ENCODE data around the gene GATAD2A.

GATAD2A gene

DNA sequence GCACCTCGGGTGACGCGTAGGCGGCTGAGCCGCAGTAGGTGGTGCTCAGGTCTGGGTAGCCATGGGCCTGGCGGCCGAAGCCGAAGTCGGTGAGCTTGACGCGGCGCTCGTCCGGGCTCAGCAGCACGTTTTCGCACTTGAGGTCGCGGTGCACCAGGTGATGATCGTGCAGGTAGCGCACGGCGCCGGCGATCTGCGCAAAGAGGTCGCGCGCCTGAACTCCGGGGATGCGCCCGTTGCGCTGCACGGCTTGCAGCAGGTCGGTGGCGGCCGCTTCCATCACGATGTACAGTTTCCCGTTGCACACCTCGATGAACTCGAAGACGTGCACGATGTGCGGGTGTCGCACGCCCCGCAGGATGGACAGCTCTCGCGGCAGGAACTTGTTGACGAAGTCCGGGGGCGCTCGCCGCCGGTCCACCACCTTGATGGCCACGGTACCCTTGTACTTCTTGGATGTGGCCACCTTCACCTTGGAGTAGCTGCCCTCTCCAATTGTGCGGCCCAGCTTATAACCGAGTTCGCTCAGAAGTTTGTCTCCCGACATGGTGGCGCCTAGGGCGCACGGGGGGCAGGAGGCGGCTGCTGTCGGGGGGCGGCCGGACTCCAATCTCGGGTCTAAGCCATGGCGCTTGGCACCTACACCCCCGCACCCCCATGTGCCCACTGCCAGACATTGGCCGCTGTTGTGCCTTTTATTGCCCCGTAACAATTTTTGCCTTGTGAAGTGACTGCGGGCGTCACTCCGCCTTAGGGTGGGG, 109.6 kb downstream of the GATAD2A start, which contains the start of gene TSSK6:
Gene TSSK6 (minus strand): TSS at position 668 of the 761 bp plus-strand sequence. CDS start 121 bp downstream, at position 547.
- no peak for DNase-seq

DNA sequence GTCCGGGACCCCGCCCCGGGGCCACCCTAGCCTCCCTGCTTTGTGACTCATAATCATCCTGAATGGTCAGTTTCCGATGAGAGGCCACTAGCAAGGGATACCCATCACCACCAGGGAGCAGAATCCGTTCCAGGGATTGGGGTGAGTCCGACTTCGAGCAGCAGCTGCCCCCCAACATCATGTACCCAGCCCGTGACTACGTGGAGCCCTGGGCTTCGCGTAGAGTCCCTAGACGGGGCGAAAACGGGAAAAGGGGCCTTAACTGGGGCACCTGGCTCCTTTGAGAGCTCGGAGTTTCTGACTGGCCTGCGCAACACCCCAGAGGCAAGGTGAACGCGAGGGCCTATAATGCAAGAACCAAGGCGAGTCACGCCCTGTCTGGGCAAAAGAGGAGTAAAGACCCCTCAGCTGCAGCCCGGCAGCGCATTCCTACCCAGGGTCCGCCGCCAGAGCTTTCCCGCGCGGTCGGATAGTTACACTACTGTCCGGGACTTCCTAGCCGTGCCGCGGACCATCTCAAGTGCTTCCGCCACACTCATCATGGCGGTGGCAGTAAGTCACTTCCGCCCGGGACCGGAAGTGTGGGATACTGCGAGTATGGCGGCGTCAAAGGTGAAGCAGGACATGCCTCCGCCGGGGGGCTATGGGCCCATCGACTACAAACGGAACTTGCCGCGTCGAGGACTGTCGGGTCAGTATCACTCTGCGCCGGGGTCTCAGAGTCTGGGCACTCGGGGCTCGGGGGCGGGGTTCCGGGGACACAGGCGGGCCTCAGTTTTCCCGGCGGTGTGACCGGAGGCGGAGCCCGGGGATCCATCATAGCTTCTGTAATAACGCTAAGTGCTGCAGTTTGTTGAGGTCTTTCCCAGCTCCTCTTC, 110.4 kb downstream of the GATAD2A start, which contains the start of gene NDUFA13:
Gene NDUFA13 (plus strand): TSS at position 584 of the 878 bp plus-strand sequence. CDS start 14 bp downstream, at position 598.
- DNase-seq: peak; percentile 92

DNA sequence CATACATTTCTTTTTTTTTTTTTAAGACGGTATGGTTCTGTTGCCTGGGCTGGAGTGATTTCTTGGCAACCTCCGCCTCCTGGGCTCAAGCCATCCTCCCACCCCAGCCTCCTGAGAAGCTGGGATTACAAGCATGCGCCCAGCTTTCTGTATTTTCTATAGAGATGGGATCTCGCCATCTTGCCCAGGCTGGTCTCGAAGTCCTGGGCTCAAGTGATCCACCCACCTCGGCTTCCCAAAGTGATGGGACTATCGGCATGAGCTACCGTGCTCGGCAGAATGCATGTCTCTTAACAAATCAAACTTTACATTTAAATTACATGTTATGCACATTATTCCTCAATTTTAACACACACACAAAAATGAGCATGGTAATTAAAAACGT, 111.8 kb downstream of the GATAD2A start:
- no peak for DNase-seq

DNA sequence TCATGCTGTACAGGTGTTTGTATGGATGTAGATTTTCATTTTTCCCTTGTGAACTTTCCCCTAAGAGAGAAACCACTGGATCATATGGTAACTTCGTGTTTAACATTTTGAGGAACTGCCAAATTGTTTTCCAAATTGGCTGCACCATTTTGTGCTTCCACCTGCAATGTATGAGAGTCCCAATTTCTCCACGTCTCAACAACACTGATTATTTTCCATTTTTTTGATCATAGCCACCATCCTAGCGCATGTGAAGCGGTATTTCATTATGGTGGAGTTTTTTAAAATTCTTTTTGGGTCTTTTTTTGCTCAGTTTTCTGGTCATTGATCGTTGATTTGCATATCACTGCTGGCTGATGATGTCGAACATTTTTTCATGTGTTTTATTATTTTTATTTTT, 115.5 kb downstream of the GATAD2A start:
- DNase-seq: no peak

DNA sequence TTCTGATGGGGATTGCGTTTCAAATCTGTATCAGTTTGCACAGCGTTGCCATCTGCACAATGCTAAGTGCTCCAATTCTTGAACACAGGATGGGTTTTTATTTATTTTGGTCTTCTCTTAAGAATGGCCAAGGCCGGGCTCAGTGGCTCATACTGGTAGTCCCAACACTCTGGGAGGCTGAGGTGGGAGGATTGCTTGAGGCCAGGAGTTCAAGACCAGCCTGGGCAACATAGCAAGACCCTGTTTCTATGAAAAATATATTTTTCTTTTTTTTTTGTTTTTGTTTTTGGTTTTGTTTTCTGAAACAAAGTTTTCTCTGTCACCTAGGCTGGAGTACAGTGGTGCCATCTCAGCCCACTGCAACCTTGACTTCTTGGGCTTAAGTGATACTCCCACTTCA, 117.7 kb downstream of the GATAD2A start:
- no peak for DNase-seq

DNA sequence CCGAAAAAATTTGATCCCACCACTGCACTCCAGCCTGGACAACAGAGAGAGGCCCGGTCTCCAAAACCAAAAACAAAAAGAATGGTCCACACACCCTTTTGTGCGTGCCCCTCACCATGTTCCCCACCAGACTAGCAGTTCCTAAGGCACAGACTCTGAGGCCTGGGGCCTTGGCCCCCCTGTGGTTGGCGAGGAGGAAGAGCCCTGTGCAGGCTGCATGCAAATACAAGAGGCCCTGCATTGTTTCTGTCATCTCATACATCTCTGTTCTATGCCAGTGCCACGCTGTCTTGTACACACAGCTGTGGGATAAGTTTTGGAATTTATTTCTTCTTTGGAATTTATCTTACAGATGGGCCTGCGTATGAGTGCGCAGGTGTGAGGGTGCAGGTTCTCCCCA, 118.6 kb downstream of the GATAD2A start:
- no peak for DNase-seq

DNA sequence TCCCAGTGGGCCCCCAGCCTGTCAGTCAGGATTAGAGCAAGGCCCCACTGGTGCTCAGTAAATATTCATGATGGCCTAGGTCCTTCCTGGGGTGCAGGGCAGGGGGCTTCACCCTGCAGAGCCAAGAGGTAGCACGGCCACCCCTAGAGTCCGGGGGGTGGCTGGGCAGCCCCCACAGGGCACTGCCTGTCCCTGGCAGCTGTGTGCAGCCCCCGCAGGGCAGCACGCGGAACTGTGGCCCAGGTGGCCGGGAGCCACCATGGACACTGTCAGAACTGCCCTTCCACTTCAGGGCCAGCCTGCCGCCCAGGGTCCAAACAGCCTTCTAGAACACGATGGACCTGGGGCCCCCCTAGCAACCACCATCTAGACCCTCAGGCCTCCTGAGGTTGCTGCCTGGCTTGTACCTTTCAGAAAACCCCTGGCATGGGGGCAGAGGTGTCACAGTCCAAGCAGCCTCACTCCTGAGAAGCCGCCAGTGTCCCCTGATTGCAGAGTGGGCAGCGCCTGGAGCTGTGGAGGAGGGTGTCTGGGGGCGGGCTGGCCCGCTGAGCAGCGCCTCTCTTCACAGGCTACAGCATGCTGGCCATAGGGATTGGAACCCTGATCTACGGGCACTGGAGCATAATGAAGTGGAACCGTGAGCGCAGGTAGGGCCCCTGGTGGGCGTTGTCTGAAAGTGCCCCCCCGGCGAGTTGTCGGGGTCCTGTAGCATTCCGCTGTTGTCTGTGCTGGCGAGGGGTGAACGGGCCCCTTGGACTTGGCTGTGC, 120.3 kb downstream of the GATAD2A start:
- DNase-seq: no peak

DNA sequence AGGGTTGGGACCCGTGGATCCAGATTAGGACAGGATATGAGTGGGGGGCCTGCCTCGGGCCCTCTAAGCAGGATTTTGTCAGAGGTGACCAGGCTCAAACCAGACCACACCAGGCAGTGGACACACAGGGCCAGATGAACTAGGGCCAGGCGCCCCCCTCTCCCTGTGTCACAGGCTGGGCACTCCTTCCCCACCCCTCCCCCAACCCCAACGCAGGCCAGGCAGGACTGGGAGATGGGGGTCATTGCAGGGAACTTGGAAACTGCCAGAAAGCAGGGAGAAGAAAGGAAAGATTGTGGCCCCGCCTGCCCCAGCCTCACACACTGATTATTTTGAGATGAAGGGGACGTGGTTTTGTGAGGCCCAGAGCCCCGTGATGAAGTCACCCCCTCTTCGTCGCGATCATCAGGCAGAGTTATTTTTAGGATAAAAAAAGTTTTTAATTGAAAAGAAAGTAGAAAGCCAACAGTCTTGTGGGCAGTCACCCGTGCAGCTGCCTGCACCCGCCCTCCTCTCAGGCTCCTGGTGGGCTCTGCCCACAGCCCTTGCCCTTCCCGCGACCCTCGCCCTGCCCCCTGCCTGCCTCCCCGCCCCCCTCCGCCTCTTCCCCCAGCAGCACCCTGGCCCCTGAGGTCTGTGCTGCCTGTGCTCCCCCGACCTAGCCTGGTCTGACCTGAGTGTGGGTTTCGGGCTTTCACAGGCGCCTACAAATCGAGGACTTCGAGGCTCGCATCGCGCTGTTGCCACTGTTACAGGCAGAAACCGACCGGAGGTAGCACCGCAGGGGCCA, 121.3 kb downstream of the GATAD2A start:
- DNase-seq: no peak

DNA sequence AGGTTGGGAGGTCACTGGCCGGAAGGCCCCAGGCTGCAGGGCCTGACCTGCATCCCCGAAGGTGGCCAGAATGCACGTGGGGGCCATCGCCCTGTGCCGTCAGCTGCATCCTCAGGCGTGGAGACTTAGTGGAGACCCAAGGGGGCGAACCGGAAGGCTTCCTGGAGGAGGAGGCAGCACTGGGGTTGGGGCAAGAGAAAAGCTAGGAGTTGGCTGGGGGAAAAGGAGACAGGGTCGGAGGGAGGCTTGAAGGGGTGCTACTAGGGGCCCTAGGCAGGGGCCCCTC, 121.8 kb downstream of the GATAD2A start:
- DNase-seq: no peak

DNA sequence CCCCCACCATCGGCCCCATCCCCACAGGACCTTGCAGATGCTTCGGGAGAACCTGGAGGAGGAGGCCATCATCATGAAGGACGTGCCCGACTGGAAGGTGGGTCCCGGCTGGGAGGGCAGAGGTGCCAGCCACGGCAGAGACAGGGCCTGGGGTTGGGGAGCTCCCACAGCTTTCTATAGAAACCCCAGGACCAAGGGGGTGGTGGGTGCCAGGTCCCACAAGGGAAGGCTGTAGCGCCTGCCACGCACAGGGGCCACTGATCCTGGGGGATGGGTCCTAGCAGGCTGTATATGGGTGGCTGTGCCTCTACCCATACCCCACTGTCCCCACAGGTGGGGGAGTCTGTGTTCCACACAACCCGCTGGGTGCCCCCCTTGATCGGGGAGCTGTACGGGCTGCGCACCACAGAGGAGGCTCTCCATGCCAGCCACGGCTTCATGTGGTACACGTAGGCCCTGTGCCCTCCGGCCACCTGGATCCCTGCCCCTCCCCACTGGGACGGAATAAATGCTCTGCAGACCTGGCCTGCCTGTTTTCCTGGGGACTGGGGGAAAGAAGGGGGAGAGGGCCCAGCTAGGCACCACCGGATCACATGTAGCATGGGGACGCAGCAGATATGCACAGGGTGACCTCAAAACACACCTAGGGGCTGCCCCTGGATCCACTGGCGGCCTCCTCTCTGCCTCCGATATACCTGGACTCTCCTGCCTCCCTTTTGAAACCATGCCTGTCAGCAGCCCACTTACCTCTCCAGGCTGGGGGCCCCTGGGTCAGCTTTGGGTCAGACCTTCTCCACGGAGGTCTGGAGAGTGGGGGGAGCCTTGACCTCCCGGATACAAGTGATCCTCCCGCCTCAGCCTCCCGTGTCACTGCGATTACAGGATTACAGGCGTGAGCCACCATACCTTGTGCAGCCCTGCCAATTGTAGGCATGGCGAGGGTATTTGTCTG, 122.5 kb downstream of the GATAD2A start:
- DNase-seq: no peak

DNA sequence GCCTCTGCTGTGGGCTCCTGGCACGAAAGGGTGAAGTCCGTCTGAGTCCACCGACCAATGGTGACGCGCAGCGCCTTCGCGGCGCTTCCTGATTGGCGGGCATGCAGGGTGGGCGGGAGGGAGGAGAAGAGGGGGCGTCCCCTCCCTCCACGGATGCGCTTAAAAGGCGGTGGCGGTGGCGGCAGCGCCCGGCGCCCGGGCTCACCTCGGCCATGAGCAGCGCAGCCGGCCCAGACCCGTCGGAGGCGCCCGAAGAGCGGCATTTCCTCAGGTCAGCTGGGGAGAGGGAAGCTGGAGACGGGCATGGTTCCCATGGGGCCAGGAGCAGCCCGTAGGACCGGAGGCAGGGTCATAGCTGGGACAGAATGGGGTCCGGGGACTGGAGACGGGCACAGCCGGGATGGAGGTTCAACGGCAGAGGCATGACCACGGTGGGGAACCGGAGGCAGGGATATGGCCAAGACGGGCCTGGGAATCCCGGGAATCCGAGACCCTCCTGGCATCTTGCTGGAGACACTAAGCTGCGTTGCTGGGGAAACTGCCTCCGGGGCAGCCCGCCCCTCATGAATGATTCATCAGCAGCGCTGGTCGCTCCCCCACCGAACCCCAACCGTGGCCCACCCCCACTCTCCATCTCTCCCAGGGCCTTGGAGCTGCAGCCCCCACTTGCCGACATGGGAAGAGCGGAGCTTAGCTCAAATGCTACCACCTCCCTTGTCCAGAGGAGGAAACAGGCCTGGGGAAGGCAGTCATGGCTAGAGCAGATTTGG, 123.4 kb downstream of the GATAD2A start, which contains the start of gene YJEFN3:
Gene YJEFN3 (plus strand): TSS at position 191 of the 770 bp plus-strand sequence. CDS start 22 bp downstream, at position 213.
- no peak for DNase-seq

DNA sequence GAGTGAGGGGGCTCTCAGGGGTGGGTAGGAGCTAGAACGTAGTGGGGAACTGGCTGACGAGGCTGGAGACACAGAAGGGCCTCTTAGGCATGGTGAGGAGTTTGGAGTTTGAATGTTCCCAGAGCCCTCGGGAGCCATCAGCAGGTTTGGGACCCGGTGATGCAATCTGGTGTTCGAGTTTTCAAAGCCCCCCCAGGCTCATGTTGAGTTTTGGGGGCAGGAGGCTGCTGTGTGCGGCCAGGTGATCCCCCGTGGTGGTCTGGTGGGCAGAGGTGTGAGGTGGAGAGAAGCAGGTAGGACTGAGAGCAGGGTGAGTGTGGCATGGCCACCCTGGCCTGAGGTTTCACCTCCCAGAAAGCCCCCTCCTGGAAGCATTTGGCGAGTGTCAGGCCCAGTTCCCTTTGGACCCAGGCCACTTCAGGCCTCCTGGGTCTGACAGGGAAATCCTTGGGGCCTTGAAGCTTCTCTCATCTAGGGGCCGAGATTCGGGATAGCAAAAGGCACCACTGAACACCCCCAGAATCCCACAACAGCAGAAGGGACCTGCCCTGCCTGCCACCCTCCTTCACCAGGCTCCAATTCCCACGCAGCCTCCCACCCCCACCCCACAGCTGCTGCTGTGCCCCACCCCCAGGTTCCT, 124.4 kb downstream of the GATAD2A start:
- DNase-seq: no peak

DNA sequence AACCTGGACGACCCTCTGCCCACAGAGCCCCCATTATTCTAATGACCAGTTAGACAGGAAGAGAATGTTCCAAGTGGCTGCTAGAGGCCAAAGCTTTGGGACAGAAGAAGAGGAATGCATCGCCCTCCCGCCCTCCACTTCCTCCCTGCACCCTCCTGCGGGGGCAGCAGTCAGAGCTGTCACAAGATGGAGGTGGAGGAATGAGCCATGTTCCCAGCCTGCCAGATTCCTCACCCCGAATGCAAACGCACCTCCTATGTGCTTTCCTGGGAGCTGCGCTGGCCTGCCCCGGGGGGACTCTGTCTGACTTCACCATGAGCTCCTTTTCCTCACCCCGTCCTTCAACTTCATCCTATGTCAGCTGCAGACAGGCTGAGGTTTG, 124.9 kb downstream of the GATAD2A start:
- no peak for DNase-seq

DNA sequence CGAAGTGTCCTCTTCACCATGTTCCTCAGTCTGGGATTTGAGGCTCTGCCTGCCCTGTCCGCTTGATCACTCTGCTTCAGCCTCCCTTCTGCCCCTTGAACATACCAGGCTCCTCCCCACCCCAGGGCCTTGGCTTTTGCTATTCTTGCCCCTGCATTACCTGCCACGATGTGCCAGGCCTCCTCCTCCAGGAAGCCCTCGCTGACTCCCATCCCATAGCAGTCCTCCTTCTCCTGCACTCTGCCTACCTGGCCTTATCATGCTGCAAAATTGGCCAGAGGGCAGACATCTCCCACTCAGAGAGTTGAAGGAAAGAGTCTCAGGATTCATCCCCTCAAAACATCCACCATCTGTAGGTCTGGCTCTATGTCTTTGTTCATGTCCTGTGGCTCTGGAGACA, 125.4 kb downstream of the GATAD2A start:
- DNase-seq: no peak

DNA sequence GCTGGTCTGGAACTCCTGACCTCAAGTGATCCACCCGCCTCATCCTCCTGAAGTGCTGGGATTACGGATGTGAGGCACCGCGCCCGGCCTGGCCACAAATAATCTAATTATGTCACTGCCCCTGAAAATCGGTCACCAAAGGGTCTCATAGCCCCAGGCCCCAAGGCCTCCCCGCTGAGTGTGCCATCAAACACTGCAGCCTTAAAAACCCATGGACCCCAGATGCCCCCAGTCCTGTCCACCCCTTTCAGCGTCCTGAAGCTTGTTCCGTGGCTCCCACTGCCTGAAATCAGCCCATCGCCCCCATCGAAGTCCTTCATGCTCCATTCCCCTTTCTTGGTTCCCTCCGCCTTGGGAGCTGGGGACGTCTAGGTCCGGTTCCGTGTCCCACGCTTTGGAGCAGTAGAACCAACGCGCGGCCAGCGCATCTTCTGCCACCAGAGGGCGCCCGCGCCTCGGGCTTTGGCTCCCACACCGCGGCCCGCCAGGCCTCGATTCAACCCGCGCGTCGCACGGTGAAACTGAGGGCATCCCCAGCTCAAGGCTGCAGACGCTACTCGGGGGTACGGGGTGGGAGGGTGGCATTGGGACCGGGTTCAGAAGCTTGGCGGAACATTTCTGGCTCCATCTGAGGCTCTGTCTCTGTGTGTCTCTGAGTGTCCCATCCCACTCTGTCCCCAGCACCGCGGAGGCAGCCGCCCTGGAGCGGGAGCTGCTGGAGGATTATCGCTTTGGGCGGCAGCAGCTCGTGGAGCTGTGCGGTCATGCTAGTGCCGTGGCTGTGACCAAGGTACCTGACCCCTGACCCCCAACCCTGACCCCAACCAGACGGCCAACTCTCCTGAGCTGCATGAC, 126.7 kb downstream of the GATAD2A start:
- DNase-seq: peak; percentile 90

DNA sequence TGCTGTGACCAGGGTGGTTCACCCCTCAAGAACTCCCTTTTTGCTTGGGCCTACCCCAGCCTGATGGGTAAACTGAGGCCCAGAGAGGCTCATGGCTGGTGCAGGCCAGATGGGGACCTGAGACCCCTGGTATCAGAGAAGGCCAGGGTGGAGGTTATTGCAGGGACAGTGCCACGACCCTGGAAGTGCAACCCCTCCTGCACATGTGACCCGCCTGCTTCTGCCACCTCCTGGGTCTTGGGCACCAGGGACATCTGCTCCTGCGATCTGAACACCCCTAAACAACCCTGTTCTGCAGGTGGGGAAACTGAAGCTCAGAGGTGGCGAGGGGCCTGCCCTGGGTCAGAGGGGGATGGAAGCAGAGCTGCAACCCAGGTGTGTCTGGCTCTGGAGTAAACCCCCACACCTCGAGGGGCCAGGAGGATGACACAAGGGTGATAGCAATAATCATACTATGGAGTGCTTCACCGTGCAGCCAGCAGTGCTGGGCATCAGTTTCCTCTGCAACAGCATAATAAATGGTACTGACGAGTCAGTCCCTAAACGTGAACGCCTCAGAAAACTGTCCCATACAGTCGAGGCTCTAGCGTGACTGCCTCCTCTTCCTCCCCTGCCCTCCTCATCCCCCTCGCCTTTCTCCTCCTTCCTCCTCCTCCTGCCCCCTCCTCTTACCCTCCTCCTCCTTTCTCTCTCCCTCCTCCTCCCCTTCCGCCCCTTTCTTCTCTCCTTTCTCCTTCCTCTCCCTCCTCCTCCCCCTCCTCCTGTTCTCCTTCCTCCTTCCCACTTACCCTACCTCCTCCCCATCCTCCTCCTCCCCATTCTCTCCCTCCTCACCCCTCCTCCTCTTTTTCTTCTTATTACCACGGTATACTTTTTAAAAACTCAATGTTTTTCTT, 127.6 kb downstream of the GATAD2A start:
- no peak for DNase-seq

DNA sequence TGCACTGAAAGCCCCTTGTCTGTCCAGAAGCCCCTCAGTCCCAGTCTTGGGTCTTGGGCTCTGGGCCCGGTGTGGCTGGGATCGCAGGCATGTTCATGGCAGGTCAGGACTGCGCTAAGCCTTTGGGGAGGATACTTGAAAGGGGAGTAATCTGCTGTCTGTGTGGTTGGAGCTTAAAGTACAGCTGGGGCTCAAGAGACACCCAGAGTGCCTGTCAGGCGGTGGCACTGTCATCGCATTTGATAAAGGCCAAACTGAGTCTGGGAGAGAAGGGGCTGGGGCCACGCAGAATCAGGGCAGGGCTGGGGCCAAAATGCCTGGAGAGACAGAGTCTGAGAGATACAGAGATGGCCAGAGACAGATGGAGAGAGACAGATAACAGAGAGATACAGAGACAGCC, 128.4 kb downstream of the GATAD2A start:
- no peak for DNase-seq

Data from activated CD4-positive, alpha-beta T cell treated with anti-CD3 and anti-CD28 coated beads, Interleukin-2, amount 50 U/mL, for 1 hour (primary cell).